BJ (cell line): ENCODE data around the gene FEM1B. TPM values are rescaled to one million over a fixed set of nuclear protein-coding genes. Genes with fewer than 3 reads are reported as not detected.

ENCODE experiments used
- CTCF ChIA-PET: fragments of 350-600 bp; formaldehyde crosslinking; extraction: SDS; loops from one replicate; lab custom pipeline; 2021; ENCODE audit warnings: antibody characterized with exemption, inconsistent platforms; lab: Yijun Ruan, JAX
- POLR2A ChIA-PET: fragments of 300-600 bp; sonication (Branson Sonifier 250); formaldehyde crosslinking; extraction: SDS; loops from one replicate; lab custom pipeline; 2021; ENCODE audit warnings: antibody characterized with exemption; lab: Charles Lee
- DNase-seq: peaks from one replicate; pipeline ENCODE4 v3.0.0-alpha.2; 2011; ENCODE audit warnings: low read depth
- H3K27me3 ChIP-seq: 2 replicates; pipeline ENCODE4 v1.6.0; 2011; ENCODE audit warnings: low read length; ENCODE audit not compliant: control insufficient read depth, insufficient read depth
- H3K36me3 ChIP-seq: 2 replicates; pipeline ENCODE4 v1.5.1; 2011; ENCODE audit warnings: low read length; ENCODE audit not compliant: control insufficient read depth, insufficient read depth
- H3K4me3 ChIP-seq: 2 replicates; pipeline ENCODE4 v1.5.1; 2011; ENCODE audit warnings: low read depth, mild to moderate bottlenecking, control low read depth, low read length
- polyA plus RNA-seq: library from polyadenylated mRNA; depleted of rRNA; stranded (reverse); fragments of >200 nt; gene quantifications from 2 replicates; pipeline ENCODE4 v1.2.3, GENCODE V29; 2011; rRNA removed
- TF ChIP-seq, protein P1 (sequence below): IDR thresholded peaks from 2 replicates; pipeline ENCODE4 v1.5.1; 2011; ENCODE audit warnings: low read depth, mild to moderate bottlenecking, control low read depth, inconsistent platforms, low read length, moderate library complexity; ENCODE audit not compliant: insufficient read depth

Gene FEM1B
- polyA plus RNA-seq, 1 experiment = 58.3 TPM

GRCh38 chr15:68341760-68342725, 64.5 kb downstream of the FEM1B start:
- ChIA-PET POLR2A (no interaction called here), CTCF (interaction anchor here (0.7 to 2.1 kb wide), 5 partner anchors 9 to 235 kb away, joined by 3 to 5 read pairs (median 4); no protein-coding TSS in a partner anchor)
- no peak for DNase-seq

GRCh38 chr15:68343579-68344225, 66.2 kb downstream of the FEM1B start:
- ChIA-PET CTCF (interaction anchor here (0.7 to 1.4 kb wide), 2 partner anchors 37 to 67 kb away, joined by 3 read pairs; no protein-coding TSS in a partner anchor), POLR2A (interaction anchor here (0.7 kb wide), 1 partner anchor 291 kb away, joined by 3 read pairs; no protein-coding TSS in a partner anchor)
- DNase-seq = no peak
- Histone ChIP-seq H3K27me3 (no peaks in the 10 kb centered on the region), H3K36me3 (0 out of 2 replicates have a peak, but pooled peaks cover 1% of the 10 kb centered on the region), H3K4me3 (no peak overlapping the region)
- TF ChIP-seq, protein P1, sequence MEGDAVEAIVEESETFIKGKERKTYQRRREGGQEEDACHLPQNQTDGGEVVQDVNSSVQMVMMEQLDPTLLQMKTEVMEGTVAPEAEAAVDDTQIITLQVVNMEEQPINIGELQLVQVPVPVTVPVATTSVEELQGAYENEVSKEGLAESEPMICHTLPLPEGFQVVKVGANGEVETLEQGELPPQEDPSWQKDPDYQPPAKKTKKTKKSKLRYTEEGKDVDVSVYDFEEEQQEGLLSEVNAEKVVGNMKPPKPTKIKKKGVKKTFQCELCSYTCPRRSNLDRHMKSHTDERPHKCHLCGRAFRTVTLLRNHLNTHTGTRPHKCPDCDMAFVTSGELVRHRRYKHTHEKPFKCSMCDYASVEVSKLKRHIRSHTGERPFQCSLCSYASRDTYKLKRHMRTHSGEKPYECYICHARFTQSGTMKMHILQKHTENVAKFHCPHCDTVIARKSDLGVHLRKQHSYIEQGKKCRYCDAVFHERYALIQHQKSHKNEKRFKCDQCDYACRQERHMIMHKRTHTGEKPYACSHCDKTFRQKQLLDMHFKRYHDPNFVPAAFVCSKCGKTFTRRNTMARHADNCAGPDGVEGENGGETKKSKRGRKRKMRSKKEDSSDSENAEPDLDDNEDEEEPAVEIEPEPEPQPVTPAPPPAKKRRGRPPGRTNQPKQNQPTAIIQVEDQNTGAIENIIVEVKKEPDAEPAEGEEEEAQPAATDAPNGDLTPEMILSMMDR = no peak

More at GRCh38 chr15:68341760-68342725, 64.5 kb downstream of the FEM1B start:
- Histone ChIP-seq H3K36me3 (0 out of 2 replicates have a peak, but pooled peaks cover 1% of the 10 kb centered on the region), H3K27me3 (no peaks in the 10 kb centered on the region), H3K4me3 (no peak overlapping the region)
- TF ChIP-seq, protein P1 = no peak

DNA sequence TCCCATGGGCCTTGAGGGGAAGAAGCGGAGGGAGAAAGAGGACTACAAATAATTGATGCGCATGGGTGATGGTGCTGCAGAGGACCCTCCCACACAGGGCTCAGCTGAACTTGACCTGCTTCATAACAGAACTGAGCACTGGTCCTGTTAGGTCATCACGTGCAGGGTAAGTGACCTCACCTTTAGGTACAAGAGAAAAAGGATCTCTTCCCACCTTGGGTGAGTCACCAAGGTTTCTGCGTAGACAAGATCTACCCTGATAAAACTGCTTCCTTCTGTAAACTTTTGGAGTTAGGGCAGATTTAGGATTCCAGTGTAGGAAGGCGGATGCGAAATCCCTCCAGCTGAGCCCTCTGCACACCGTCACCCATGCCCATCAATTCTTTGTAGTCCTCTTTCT, 67.1 kb downstream of the FEM1B start:
- H3K36me3 ChIP-seq = 0 out of 2 replicates have a peak, but pooled peaks cover 1% of the 10 kb centered on the region
- ChIA-PET POLR2A (no interaction called here), CTCF (interaction anchor here (1.4 kb wide), 1 partner anchor 38 kb away, joined by 3 read pairs; no protein-coding TSS in a partner anchor)
- DNase-seq = no peak
- H3K27me3 ChIP-seq = no peaks in the 10 kb centered on the region
- H3K4me3 ChIP-seq = no peak overlapping the region
- TF ChIP-seq, protein P1 = no peak

Other genes with a start within 250 kb of the FEM1B start
- 37.4 and 42.3 TPM in 2 replicates for gene PIAS1, start 223.4 kb upstream of the FEM1B start, polyA plus RNA-seq
- 0.47 and 1.2 TPM in 2 replicates for gene CALML4, start 72.4 kb upstream of the FEM1B start, polyA plus RNA-seq
- gene CLN6, start 48.0 kb upstream of the FEM1B start, polyA plus RNA-seq = 22.1 and 25.4 TPM in 2 replicates
- gene ITGA11, start 154.4 kb downstream of the FEM1B start, polyA plus RNA-seq = 47.2 and 72.7 TPM in 2 replicates